ENCODE data around the gene HPS4. TPM values are rescaled to one million over a fixed set of nuclear protein-coding genes. Genes with fewer than 3 reads are reported as not detected.

HPS4 gene
- polyA plus RNA-seq, 2 of the 4 experiments (the other 2 are of a cell fraction), result 12.7 to 30.2 TPM

GRCh38 chr22:26418620-26419019 is 65.0 kb downstream of the HPS4 start:
- Histone ChIP-seq H3K4me3 (no peak overlapping the region), H3K9me3 (peaks cover 13% of the 10 kb centered on the region), H3K4me2 (no peak overlapping the region), H3K4me1 (peaks cover 12% of the 10 kb centered on the region; the same call in 2 of the 3 replicates), H3K27ac (no peak overlapping the region)
- POLR2A ChIA-PET, result no interaction called here
- FAIRE-seq (no peak), ATAC-seq (no peak), DNase-seq (ENCODE audit: low read depth in 1 of 2, low spot score in 1 of 2) (no peak)
- CTCF ChIA-PET, result interaction anchor here (1.9 to 4.8 kb wide), 2 partner anchors 17 to 43 kb away, joined by 5 to 20 read pairs; no protein-coding TSS in a partner anchor
- 38% methylated on average over 3 of the region's 3 CpGs for WGBS (ENCODE audit: missing lambda C conversion rate)
- TF ChIP-seq EHMT2 (IDR thresholded peaks at IDR 0.05; ENCODE audit: low read depth) (no peak), RAD21 (conservative IDR thresholded peaks at IDR 0.05 in 1 of 2, IDR thresholded peaks at IDR 0.05 in 1 of 2) (no peak), HES2 (IDR thresholded peaks at IDR 0.05) (no peak), HDAC2 (IDR thresholded peaks at IDR 0.05) (no peak), REST (IDR thresholded peaks at IDR 0.05) (no peak), JUN (IDR thresholded peaks at IDR 0.05) (no peak), MAZ (IDR thresholded peaks at IDR 0.05; ENCODE audit: borderline replicate concordance, low read depth, low read length) (no peak), EP300 (IDR thresholded peaks at IDR 0.05) (no peak), RCOR1 (IDR thresholded peaks at IDR 0.05; ENCODE audit: low read depth, low read length) (no peak), POLR2A (IDR thresholded peaks at IDR 0.05; ENCODE audit: low read length) (no peak), RARB (CRISPR knock-in tag; IDR thresholded peaks at IDR 0.05) (no peak), BHLHE40 (IDR thresholded peaks at IDR 0.05; ENCODE audit: low read depth, low read length) (no peak), HOXA7 (CRISPR knock-in tag; IDR thresholded peaks at IDR 0.05) (no peak)
- TF ChIP-seq, protein P1, sequence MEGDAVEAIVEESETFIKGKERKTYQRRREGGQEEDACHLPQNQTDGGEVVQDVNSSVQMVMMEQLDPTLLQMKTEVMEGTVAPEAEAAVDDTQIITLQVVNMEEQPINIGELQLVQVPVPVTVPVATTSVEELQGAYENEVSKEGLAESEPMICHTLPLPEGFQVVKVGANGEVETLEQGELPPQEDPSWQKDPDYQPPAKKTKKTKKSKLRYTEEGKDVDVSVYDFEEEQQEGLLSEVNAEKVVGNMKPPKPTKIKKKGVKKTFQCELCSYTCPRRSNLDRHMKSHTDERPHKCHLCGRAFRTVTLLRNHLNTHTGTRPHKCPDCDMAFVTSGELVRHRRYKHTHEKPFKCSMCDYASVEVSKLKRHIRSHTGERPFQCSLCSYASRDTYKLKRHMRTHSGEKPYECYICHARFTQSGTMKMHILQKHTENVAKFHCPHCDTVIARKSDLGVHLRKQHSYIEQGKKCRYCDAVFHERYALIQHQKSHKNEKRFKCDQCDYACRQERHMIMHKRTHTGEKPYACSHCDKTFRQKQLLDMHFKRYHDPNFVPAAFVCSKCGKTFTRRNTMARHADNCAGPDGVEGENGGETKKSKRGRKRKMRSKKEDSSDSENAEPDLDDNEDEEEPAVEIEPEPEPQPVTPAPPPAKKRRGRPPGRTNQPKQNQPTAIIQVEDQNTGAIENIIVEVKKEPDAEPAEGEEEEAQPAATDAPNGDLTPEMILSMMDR (IDR thresholded peaks at IDR 0.05), result no peak

DNA sequence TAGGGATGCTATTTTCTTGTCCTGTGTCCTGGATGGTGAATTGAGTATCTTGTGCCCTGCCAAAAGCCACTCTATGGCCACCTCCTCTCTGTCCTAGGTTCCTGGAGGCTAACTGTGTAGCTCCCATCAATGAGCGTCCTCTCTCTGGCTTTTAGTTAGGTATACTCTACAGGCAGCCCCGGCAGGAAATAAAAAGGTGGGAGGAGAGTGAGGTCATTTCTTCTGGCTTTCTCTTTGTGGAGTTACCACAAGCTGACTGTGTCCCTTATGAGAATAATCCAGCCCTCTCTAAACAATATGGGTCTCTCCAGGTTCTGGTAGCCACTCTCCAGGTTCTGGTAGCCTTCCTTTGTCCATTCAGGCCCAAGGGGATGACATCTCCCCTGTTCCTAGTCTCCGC is 66.2 kb downstream of the HPS4 start:
- H3K4me2 ChIP-seq, result peak overlapping the region; percentile 48; the same call in 2 of the 3 replicates
- peak overlapping the region in 1 of 2 experiments; percentile 53; a peak in 1 of 6 replicates for H3K27ac ChIP-seq
- TF ChIP-seq FOSB (CRISPR knock-in tag; IDR thresholded peaks at IDR 0.05) (no peak), RAD21 (conservative IDR thresholded peaks at IDR 0.05 in 1 of 2, IDR thresholded peaks at IDR 0.05 in 1 of 2) (no peak), CHD4 (IDR thresholded peaks at IDR 0.05; ENCODE audit: borderline replicate concordance) (no peak), CHD2 (IDR thresholded peaks at IDR 0.05; ENCODE audit: low read length, partially characterized antibody) (no peak), ZC3H11A (IDR thresholded peaks at IDR 0.05) (no peak), CEBPB (IDR thresholded peaks at IDR 0.05) (no peak), NPAS2 (CRISPR knock-in tag; IDR thresholded peaks at IDR 0.05; ENCODE audit: borderline replicate concordance) (no peak), JUNB (IDR thresholded peaks at IDR 0.05) (no peak), ZSCAN20 (CRISPR knock-in tag; IDR thresholded peaks at IDR 0.05) (no peak), RARB (CRISPR knock-in tag; IDR thresholded peaks at IDR 0.05) (no peak), SMC3 (IDR thresholded peaks at IDR 0.05) (no peak), JUN (IDR thresholded peaks at IDR 0.05) (no peak)
- TF ChIP-seq, protein P2, sequence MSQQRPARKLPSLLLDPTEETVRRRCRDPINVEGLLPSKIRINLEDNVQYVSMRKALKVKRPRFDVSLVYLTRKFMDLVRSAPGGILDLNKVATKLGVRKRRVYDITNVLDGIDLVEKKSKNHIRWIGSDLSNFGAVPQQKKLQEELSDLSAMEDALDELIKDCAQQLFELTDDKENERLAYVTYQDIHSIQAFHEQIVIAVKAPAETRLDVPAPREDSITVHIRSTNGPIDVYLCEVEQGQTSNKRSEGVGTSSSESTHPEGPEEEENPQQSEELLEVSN (IDR thresholded peaks at IDR 0.05; ENCODE audit: borderline replicate concordance, low read depth), result no peak
- no peak for DNase-seq (ENCODE audit: low read depth in 1 of 2, low spot score in 1 of 2)
- ATAC-seq, result 0 out of 6 replicates have a peak, but pooled peaks of 1 of the 2 experiments have one; percentile 17
- ChIA-PET CTCF (interaction anchor here (0.6 to 2.6 kb wide), 5 partner anchors 9 to 1585 kb away, joined by 3 to 12 read pairs (median 3); no protein-coding TSS in a partner anchor), POLR2A (no interaction called here)
- H3K4me3 ChIP-seq, result no peak overlapping the region
- FAIRE-seq, result no peak
- WGBS (ENCODE audit: missing lambda C conversion rate), result 50% methylated on average over 3 of the region's 3 CpGs
- H3K9me3 ChIP-seq, result peaks cover under 1% of the 10 kb centered on the region; the same call in 1 of the 3 replicates
- H3K4me1 ChIP-seq, result peaks cover 12% of the 10 kb centered on the region; the same call in 2 of the 3 replicates

Data from A549 (cell line).